ENCODE measurements around the gene ABCD1. TPM values are rescaled to one million over a fixed set of nuclear protein-coding genes. Genes with fewer than 3 reads are reported as not detected.
"Not testable (repeated sequence)": the region's sequence is repeated elsewhere in the genome, so short reads cannot be mapped to it uniquely, and the experiment has no call there.

ABCD1 gene
- total RNA-seq, 4 donors from 2014 or later: 18.4 to 36.2 (median 25.1) TPM

GRCh38 chrX:153746359-153746758 lies 21.7 kb downstream of the ABCD1 start:
- no peak overlapping the region for H3K4me3 ChIP-seq
- no peak for TF ChIP-seq EP300 (IDR thresholded peaks at IDR 0.05)
- TF ChIP-seq CTCF (IDR thresholded peaks at IDR 0.05): no peak
- no peak for TF ChIP-seq POLR2A (IDR thresholded peaks at IDR 0.05; ENCODE audit: low read depth)
- TF ChIP-seq POLR2AphosphoS5 (IDR thresholded peaks at IDR 0.05): no peak

GRCh38 chrX:153746991-153747390 lies 22.3 kb downstream of the ABCD1 start:
- 69% methylated on average over 6 of the region's 6 CpGs for WGBS
- intact Hi-C loops (cut with DNase I); DNase-seq (ENCODE audit: extremely low spot score); H3K9me3 ChIP-seq; H3K27me3 ChIP-seq; H3K36me3 ChIP-seq; H3K4me3 ChIP-seq; H3K27ac ChIP-seq (replicated peaks in 1 of 4): not testable (repeated sequence)
- H3K4me1 ChIP-seq: peaks cover 0 to 21% (median 19%) of the 10 kb centered on the region in 4 donors

More at GRCh38 chrX:153746359-153746758, 21.7 kb downstream of the ABCD1 start:
- 81% methylated on average over 3 of the region's 3 CpGs for WGBS
- DNase-seq (ENCODE audit: extremely low spot score): no peak
- no peak overlapping the region for H3K27ac ChIP-seq (replicated peaks in 1 of 4)
- intact Hi-C loops (cut with DNase I): no loop called here
- H3K4me1 ChIP-seq: peaks cover 0 to 21% (median 19%) of the 10 kb centered on the region in 4 donors
- H3K36me3 ChIP-seq: peaks cover 0 to 7% (median under 1%) of the 10 kb centered on the region in 4 donors
- H3K27me3 ChIP-seq: no peaks in the 10 kb centered on the region
- H3K9me3 ChIP-seq: no peaks in the 10 kb centered on the region

- H3K9me3 ChIP-seq; H3K27me3 ChIP-seq; H3K27ac ChIP-seq (replicated peaks in 1 of 4); DNase-seq (ENCODE audit: extremely low spot score); H3K36me3 ChIP-seq; intact Hi-C loops (cut with DNase I); H3K4me3 ChIP-seq; H3K4me1 ChIP-seq: not testable (repeated sequence)
- WGBS: 85% methylated on average over 7 of the region's 7 CpGs
These were observed 24.4 kb downstream of the ABCD1 start for GRCh38 chrX:153749017-153749416.

GRCh38 chrX:153750127-153750774 lies 25.6 kb downstream of the ABCD1 start:
- H3K4me1 ChIP-seq: no peaks in the 10 kb centered on the region
- intact Hi-C loops (cut with DNase I): no loop called here
- TF ChIP-seq POLR2AphosphoS5 (IDR thresholded peaks at IDR 0.05): no peak
- no peak for TF ChIP-seq CTCF (IDR thresholded peaks at IDR 0.05)
- TF ChIP-seq EP300 (IDR thresholded peaks at IDR 0.05): no peak
- no peak for TF ChIP-seq POLR2A (IDR thresholded peaks at IDR 0.05; ENCODE audit: low read depth)
- no peaks in the 10 kb centered on the region for H3K9me3 ChIP-seq
- no peaks in the 10 kb centered on the region for H3K27me3 ChIP-seq
- no peaks in the 10 kb centered on the region for H3K36me3 ChIP-seq
- no peak for DNase-seq (ENCODE audit: extremely low spot score)
- H3K27ac ChIP-seq (replicated peaks in 1 of 4): no peak overlapping the region
- 75% methylated on average over 12 of the region's 12 CpGs for WGBS
- no peak overlapping the region for H3K4me3 ChIP-seq

GRCh38 chrX:153755136-153755535 lies 30.5 kb downstream of the ABCD1 start:
- H3K4me3 ChIP-seq: no peak overlapping the region
- no peaks in the 10 kb centered on the region for H3K36me3 ChIP-seq
- intact Hi-C loops (cut with DNase I): no loop called here
- H3K27me3 ChIP-seq: no peaks in the 10 kb centered on the region
- peaks cover 0 to 5% (median 0%) of the 10 kb centered on the region in 4 donors for H3K9me3 ChIP-seq
- H3K27ac ChIP-seq (replicated peaks in 1 of 4): no peak overlapping the region
- WGBS: 86% methylated on average over 1 of the region's 1 CpG
- no peak for DNase-seq (ENCODE audit: extremely low spot score)
- no peaks in the 10 kb centered on the region for H3K4me1 ChIP-seq
- TF ChIP-seq CTCF (IDR thresholded peaks at IDR 0.05): no peak
- TF ChIP-seq POLR2A (IDR thresholded peaks at IDR 0.05; ENCODE audit: low read depth): no peak
- TF ChIP-seq EP300 (IDR thresholded peaks at IDR 0.05): no peak
- TF ChIP-seq POLR2AphosphoS5 (IDR thresholded peaks at IDR 0.05): no peak

GRCh38 chrX:153761863-153762262 lies 37.2 kb downstream of the ABCD1 start:
- intact Hi-C loops (cut with DNase I): no loop called here
- H3K9me3 ChIP-seq: peaks cover 0 to 4% (median 0%) of the 10 kb centered on the region in 4 donors
- no peak overlapping the region for H3K4me3 ChIP-seq
- H3K4me1 ChIP-seq: peaks cover 19 to 30% (median 29%) of the 10 kb centered on the region in 4 donors
- WGBS: 87% methylated on average over 11 of the region's 15 CpGs
- DNase-seq (ENCODE audit: extremely low spot score): no peak
- no peaks in the 10 kb centered on the region for H3K27me3 ChIP-seq
- TF ChIP-seq CTCF (IDR thresholded peaks at IDR 0.05): no peak
- no peak for TF ChIP-seq POLR2AphosphoS5 (IDR thresholded peaks at IDR 0.05)
- no peak for TF ChIP-seq POLR2A (IDR thresholded peaks at IDR 0.05; ENCODE audit: low read depth)
- no peak for TF ChIP-seq EP300 (IDR thresholded peaks at IDR 0.05)
- H3K27ac ChIP-seq (replicated peaks in 1 of 4): no peak overlapping the region
- no peaks in the 10 kb centered on the region for H3K36me3 ChIP-seq

All from esophagus muscularis mucosa (tissue), 4 donors.